Measurements from ENCODE around the gene SYTL3.

SYTL3 gene

GRCh38 chr6:158780988-158781691 is 131.3 kb downstream of the SYTL3 start:
- Histone ChIP-seq H2BK5ac (ENCODE audit: low read depth, low read length, poor library complexity) (no peak overlapping the region), H3K9ac (ENCODE audit: low read length) (no peak overlapping the region), H4K91ac (ENCODE audit: low read depth, low read length) (peak overlapping the region; percentile 41), H2BK12ac (ENCODE audit: low read length) (no peak overlapping the region), H3K4me2 (ENCODE audit: low read length) (peak overlapping the region; percentile 44), H3K9me3 (ENCODE audit: insufficient read depth, low read depth, low read length) (peaks cover 2% of the 10 kb centered on the region), H3K4me3 (ENCODE audit: low read depth, low read length) (no peak overlapping the region), H3K23ac (ENCODE audit: low read length) (no peak overlapping the region), H2AFZ (ENCODE audit: insufficient read depth, low read length, poor library complexity) (no peak overlapping the region), H4K12ac (ENCODE audit: low read depth, low read length) (no peak overlapping the region), H3K14ac (ENCODE audit: low read length) (no peak overlapping the region), H3K18ac (ENCODE audit: low read length) (peak overlapping the region; percentile 60), H3K36me3 (ENCODE audit: control insufficient read depth in 1 of 2, insufficient read depth in 2 of 2, low read length in 2 of 2) (peaks cover 59 to 76% of the 10 kb centered on the region in 2 experiments), H3K79me1 (ENCODE audit: low read length) (peaks cover 11% of the 10 kb centered on the region), H2AK5ac (ENCODE audit: low read length) (no peak overlapping the region), H3K4me1 (ENCODE audit: control insufficient read depth in 1 of 2, insufficient read depth in 2 of 2, low read length in 2 of 2) (peaks cover 14 to 30% of the 10 kb centered on the region in 2 experiments), H3K79me2 (ENCODE audit: control insufficient read depth, insufficient read depth, low read length, poor library complexity) (peaks cover 6% of the 10 kb centered on the region), H3K4ac (ENCODE audit: low read depth, low read length) (no peak overlapping the region), H3K27ac (ENCODE audit: low read depth, low read length) (peak overlapping the region; percentile 79), H3K27me3 (ENCODE audit: insufficient read depth, low read length) (no peaks in the 10 kb centered on the region), H4K8ac (ENCODE audit: low read depth, low read length) (no peak overlapping the region), H2BK120ac (ENCODE audit: insufficient read depth, low read length, poor library complexity) (no peak overlapping the region)
- peak; percentile 78 to 85 for DNase-seq
- no CpG with 5 or more reads among the region's 11 CpGs for WGBS (ENCODE audit: extremely low coverage, insufficient coverage, insufficient read length)

DNA sequence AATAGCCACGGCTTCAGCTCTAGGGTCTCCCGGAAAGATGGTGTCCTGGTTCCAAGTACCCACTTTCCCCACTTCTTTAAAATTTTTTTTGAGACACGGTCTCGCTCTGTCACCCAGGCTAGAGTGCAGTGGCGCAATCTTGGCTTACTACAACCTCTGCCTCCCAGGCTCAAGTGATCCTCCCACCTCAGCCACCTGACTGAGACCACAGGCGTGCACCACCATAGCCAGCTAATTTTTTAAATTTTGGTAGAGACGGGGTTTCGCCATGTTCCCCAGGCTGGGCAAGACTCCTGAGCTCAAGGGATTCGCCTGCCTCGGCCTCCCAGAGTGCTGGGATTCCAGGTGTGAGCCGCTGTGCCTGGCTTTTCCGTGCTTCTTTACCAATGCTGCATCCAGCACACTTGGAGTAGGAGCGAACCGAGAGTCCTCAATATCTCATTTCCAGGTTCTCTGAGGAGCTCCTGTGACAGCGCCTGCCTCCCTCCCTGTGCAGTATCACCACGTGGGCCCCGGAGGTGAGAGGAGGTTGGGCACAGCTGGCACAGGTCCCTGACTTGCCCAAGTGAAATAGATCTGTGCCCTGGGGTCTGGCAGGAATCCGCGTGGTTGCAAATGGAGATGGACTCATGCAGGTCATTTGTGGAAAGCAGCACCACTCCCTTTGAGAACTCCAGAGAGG is 132.0 kb downstream of the SYTL3 start:
- H3K4me2 ChIP-seq (ENCODE audit: low read length): peak overlapping the region; percentile 44
- H3K27ac ChIP-seq (ENCODE audit: low read depth, low read length): peak overlapping the region; percentile 79
- peaks cover 11% of the 10 kb centered on the region for H3K79me1 ChIP-seq (ENCODE audit: low read length)
- H3K4me3 ChIP-seq (ENCODE audit: low read depth, low read length): no peak overlapping the region
- H4K12ac ChIP-seq (ENCODE audit: low read depth, low read length): no peak overlapping the region
- no peak overlapping the region for H3K23ac ChIP-seq (ENCODE audit: low read length)
- H2BK12ac ChIP-seq (ENCODE audit: low read length): peak overlapping the region; percentile 15
- no peak overlapping the region for H2AFZ ChIP-seq (ENCODE audit: insufficient read depth, low read length, poor library complexity)
- peaks cover 6% of the 10 kb centered on the region for H3K79me2 ChIP-seq (ENCODE audit: control insufficient read depth, insufficient read depth, low read length, poor library complexity)
- H3K9me3 ChIP-seq (ENCODE audit: insufficient read depth, low read depth, low read length): peaks cover 2% of the 10 kb centered on the region
- H2BK5ac ChIP-seq (ENCODE audit: low read depth, low read length, poor library complexity): peak overlapping the region; percentile 37
- peak overlapping the region; percentile 41 for H4K91ac ChIP-seq (ENCODE audit: low read depth, low read length)
- H3K9ac ChIP-seq (ENCODE audit: low read length): no peak overlapping the region
- peaks cover 58 to 75% of the 10 kb centered on the region in 2 experiments for H3K36me3 ChIP-seq (ENCODE audit: control insufficient read depth in 1 of 2, insufficient read depth in 2 of 2, low read length in 2 of 2)
- no CpG with 5 or more reads among the region's 19 CpGs for WGBS (ENCODE audit: extremely low coverage, insufficient coverage, insufficient read length)
- DNase-seq: peak; percentile 47 to 50
- H3K18ac ChIP-seq (ENCODE audit: low read length): peak overlapping the region; percentile 55
- peak overlapping the region; percentile 42 for H3K4ac ChIP-seq (ENCODE audit: low read depth, low read length)
- no peaks in the 10 kb centered on the region for H3K27me3 ChIP-seq (ENCODE audit: insufficient read depth, low read length)
- peaks cover 14 to 30% of the 10 kb centered on the region in 2 experiments for H3K4me1 ChIP-seq (ENCODE audit: control insufficient read depth in 1 of 2, insufficient read depth in 2 of 2, low read length in 2 of 2)
- H4K8ac ChIP-seq (ENCODE audit: low read depth, low read length): peak overlapping the region; percentile 17
- H3K14ac ChIP-seq (ENCODE audit: low read length): peak overlapping the region; percentile 41
- peak overlapping the region; percentile 18 for H2BK120ac ChIP-seq (ENCODE audit: insufficient read depth, low read length, poor library complexity)
- H2AK5ac ChIP-seq (ENCODE audit: low read length): no peak overlapping the region

GRCh38 chr6:158782432-158783166 is 132.7 kb downstream of the SYTL3 start:
- no peak overlapping the region for H2AFZ ChIP-seq (ENCODE audit: insufficient read depth, low read length, poor library complexity)
- H3K9ac ChIP-seq (ENCODE audit: low read length): no peak overlapping the region
- peaks cover 56 to 75% of the 10 kb centered on the region in 2 experiments for H3K36me3 ChIP-seq (ENCODE audit: control insufficient read depth in 1 of 2, insufficient read depth in 2 of 2, low read length in 2 of 2)
- H3K9me3 ChIP-seq (ENCODE audit: insufficient read depth, low read depth, low read length): peaks cover 2% of the 10 kb centered on the region
- H3K4ac ChIP-seq (ENCODE audit: low read depth, low read length): no peak overlapping the region
- no peak overlapping the region for H3K4me3 ChIP-seq (ENCODE audit: low read depth, low read length)
- peaks cover 14 to 26% of the 10 kb centered on the region in 2 experiments for H3K4me1 ChIP-seq (ENCODE audit: control insufficient read depth in 1 of 2, insufficient read depth in 2 of 2, low read length in 2 of 2)
- H3K27ac ChIP-seq (ENCODE audit: low read depth, low read length): peak overlapping the region; percentile 79
- no peak overlapping the region for H3K4me2 ChIP-seq (ENCODE audit: low read length)
- no peak overlapping the region for H2BK5ac ChIP-seq (ENCODE audit: low read depth, low read length, poor library complexity)
- peak overlapping the region; percentile 41 for H4K91ac ChIP-seq (ENCODE audit: low read depth, low read length)
- no peak overlapping the region for H4K12ac ChIP-seq (ENCODE audit: low read depth, low read length)
- no CpG with 5 or more reads among the region's 11 CpGs for WGBS (ENCODE audit: extremely low coverage, insufficient coverage, insufficient read length)
- peaks cover 4% of the 10 kb centered on the region for H3K79me2 ChIP-seq (ENCODE audit: control insufficient read depth, insufficient read depth, low read length, poor library complexity)
- H4K8ac ChIP-seq (ENCODE audit: low read depth, low read length): no peak overlapping the region
- H2BK12ac ChIP-seq (ENCODE audit: low read length): no peak overlapping the region
- no peak overlapping the region for H3K14ac ChIP-seq (ENCODE audit: low read length)
- DNase-seq: no peak
- H3K79me1 ChIP-seq (ENCODE audit: low read length): peaks cover 11% of the 10 kb centered on the region
- H2BK120ac ChIP-seq (ENCODE audit: insufficient read depth, low read length, poor library complexity): no peak overlapping the region
- H3K23ac ChIP-seq (ENCODE audit: low read length): no peak overlapping the region
- no peak overlapping the region for H3K18ac ChIP-seq (ENCODE audit: low read length)
- H2AK5ac ChIP-seq (ENCODE audit: low read length): no peak overlapping the region
- no peaks in the 10 kb centered on the region for H3K27me3 ChIP-seq (ENCODE audit: insufficient read depth, low read length)

- no peak overlapping the region for H2BK12ac ChIP-seq (ENCODE audit: low read length)
- H3K79me2 ChIP-seq (ENCODE audit: control insufficient read depth, insufficient read depth, low read length, poor library complexity): peaks cover 4% of the 10 kb centered on the region
- no peak overlapping the region for H3K18ac ChIP-seq (ENCODE audit: low read length)
- no peaks in the 10 kb centered on the region for H3K27me3 ChIP-seq (ENCODE audit: insufficient read depth, low read length)
- no peak overlapping the region for H3K9ac ChIP-seq (ENCODE audit: low read length)
- H3K14ac ChIP-seq (ENCODE audit: low read length): no peak overlapping the region
- no peak overlapping the region for H2AK5ac ChIP-seq (ENCODE audit: low read length)
- H3K4me1 ChIP-seq (ENCODE audit: control insufficient read depth in 1 of 2, insufficient read depth in 2 of 2, low read length in 2 of 2): peaks cover 14 to 26% of the 10 kb centered on the region in 2 experiments
- no peak overlapping the region for H4K8ac ChIP-seq (ENCODE audit: low read depth, low read length)
- no peak overlapping the region for H2BK5ac ChIP-seq (ENCODE audit: low read depth, low read length, poor library complexity)
- H4K12ac ChIP-seq (ENCODE audit: low read depth, low read length): no peak overlapping the region
- no CpG with 5 or more reads among the region's 4 CpGs for WGBS (ENCODE audit: extremely low coverage, insufficient coverage, insufficient read length)
- no peak overlapping the region for H3K27ac ChIP-seq (ENCODE audit: low read depth, low read length)
- no peak overlapping the region for H3K4me2 ChIP-seq (ENCODE audit: low read length)
- no peak overlapping the region for H4K91ac ChIP-seq (ENCODE audit: low read depth, low read length)
- H3K36me3 ChIP-seq (ENCODE audit: control insufficient read depth in 1 of 2, insufficient read depth in 2 of 2, low read length in 2 of 2): peaks cover 54 to 74% of the 10 kb centered on the region in 2 experiments
- H2AFZ ChIP-seq (ENCODE audit: insufficient read depth, low read length, poor library complexity): no peak overlapping the region
- peaks cover 2% of the 10 kb centered on the region for H3K9me3 ChIP-seq (ENCODE audit: insufficient read depth, low read depth, low read length)
- H3K4me3 ChIP-seq (ENCODE audit: low read depth, low read length): no peak overlapping the region
- no peak overlapping the region for H3K23ac ChIP-seq (ENCODE audit: low read length)
- peaks cover 11% of the 10 kb centered on the region for H3K79me1 ChIP-seq (ENCODE audit: low read length)
- no peak overlapping the region for H3K4ac ChIP-seq (ENCODE audit: low read depth, low read length)
- peak; percentile 54 to 63 for DNase-seq
- no peak overlapping the region for H2BK120ac ChIP-seq (ENCODE audit: insufficient read depth, low read length, poor library complexity)
Measured at GRCh38 chr6:158783167-158783450, 133.3 kb downstream of the SYTL3 start.

Data from trophoblast cell (in vitro differentiated cells and primary cell).